ENCODE measurements around the gene PPM1K.
"Not testable (repeated sequence)": the region's sequence is repeated elsewhere in the genome, so short reads cannot be mapped to it uniquely, and the experiment has no call there.

PPM1K gene

GRCh38 chr4:88284439-88285234, at the start of gene PPM1K:
Gene PPM1K, minus strand, starts transcription at chr4:88284561. Its CDS starts 5,978 bp downstream, at chr4:88278583.
- DNase-seq (ENCODE audit: low spot score), result peak; percentile 100

- no peak for DNase-seq (ENCODE audit: low spot score)
These were observed 49.5 kb upstream of the PPM1K start for GRCh38 chr4:88333741-88334405.

GRCh38 chr4:88327665-88328064, 43.3 kb upstream of the PPM1K start:
- no peak for DNase-seq (ENCODE audit: low spot score)

GRCh38 chr4:88320780-88321373, 36.5 kb upstream of the PPM1K start:
- DNase-seq (ENCODE audit: low spot score), result no peak

GRCh38 chr4:88320224-88320779, 35.9 kb upstream of the PPM1K start:
- DNase-seq (ENCODE audit: low spot score), result no peak

- no peak for DNase-seq (ENCODE audit: low spot score)
These were observed 34.5 kb upstream of the PPM1K start for GRCh38 chr4:88318751-88319350.

- DNase-seq (ENCODE audit: low spot score), result no peak
These were observed 31.2 kb upstream of the PPM1K start for GRCh38 chr4:88315460-88316017.

- not testable (repeated sequence) for DNase-seq (ENCODE audit: low spot score)
These were observed 28.8 kb upstream of the PPM1K start for GRCh38 chr4:88313088-88313624.

GRCh38 chr4:88308587-88308986, 24.2 kb upstream of the PPM1K start:
- DNase-seq (ENCODE audit: low spot score), result no peak

- no peak for DNase-seq (ENCODE audit: low spot score)
These were observed 13.5 kb upstream of the PPM1K start for GRCh38 chr4:88297725-88298454.

- DNase-seq (ENCODE audit: low spot score), result no peak
These were observed 12.8 kb upstream of the PPM1K start for GRCh38 chr4:88297212-88297516.

- no peak for DNase-seq (ENCODE audit: low spot score)
These were observed 12.3 kb upstream of the PPM1K start for GRCh38 chr4:88296413-88297211.

- DNase-seq (ENCODE audit: low spot score), result no peak
These were observed 11.3 kb upstream of the PPM1K start for GRCh38 chr4:88295656-88296055.

- DNase-seq (ENCODE audit: low spot score), result no peak
These were observed 6.6 kb upstream of the PPM1K start for GRCh38 chr4:88291003-88291402.

- no peak for DNase-seq (ENCODE audit: low spot score)
These were observed 2.5 kb upstream of the PPM1K start for GRCh38 chr4:88286897-88287296.

GRCh38 chr4:88285235-88285653, 883 bp upstream of the PPM1K start:
- no peak for DNase-seq (ENCODE audit: low spot score)

- peak; percentile 85 for DNase-seq (ENCODE audit: low spot score)
These were observed 511 bp downstream of the PPM1K start for GRCh38 chr4:88283661-88284438.

GRCh38 chr4:88280228-88280795, 4.0 kb downstream of the PPM1K start:
- DNase-seq (ENCODE audit: low spot score), result no peak

GRCh38 chr4:88277711-88278225, 6.6 kb downstream of the PPM1K start:
- DNase-seq (ENCODE audit: low spot score), result no peak

Measured in left forelimb (tissue), 1 donor.